ENCODE measurements around the gene TUBA4A.

GRCh38 chr2:219286436-219287115 is 32.9 kb upstream of the TUBA4A start:
- TF ChIP-seq CTCF (IDR thresholded peaks at IDR 0.05; ENCODE audit: insufficient read depth, low read depth, low read length) (no peak), EZH2 (IDR thresholded peaks at IDR 0.05; ENCODE audit: insufficient read depth, low read length) (no peak)

All from astrocyte (in vitro differentiated cells and primary cell).